ENCODE measurements around the gene BBOX1.

DNA sequence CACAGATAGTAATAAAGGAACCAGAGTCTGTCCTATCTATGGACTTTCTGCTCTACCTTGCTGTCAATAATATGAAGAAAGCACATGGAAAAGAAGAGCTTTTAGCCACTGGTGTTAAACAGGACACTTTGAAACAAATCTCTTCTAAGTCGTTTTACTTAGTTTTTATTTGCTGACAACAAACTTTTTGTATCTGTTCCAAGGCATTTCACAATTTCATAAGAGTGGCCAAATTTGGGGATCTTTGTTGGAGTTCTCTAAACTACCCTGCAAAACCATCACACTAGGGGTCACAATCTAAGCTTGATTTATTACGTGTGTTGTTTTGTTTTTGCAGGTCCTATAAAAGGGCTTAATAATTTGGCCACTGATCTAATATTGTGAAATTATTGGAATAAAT is 54.4 kb downstream of the BBOX1 start:
- no peak for TF ChIP-seq POLR2AphosphoS5 (IDR thresholded peaks at IDR 0.05; ENCODE audit: low read depth, low read length)
- no peak for TF ChIP-seq FOXP2 (optimal IDR thresholded peaks at IDR 0.05; ENCODE audit: borderline replicate concordance, extremely low read depth, extremely low read length, insufficient read depth)
- no peak for TF ChIP-seq TAF1 (IDR thresholded peaks at IDR 0.05; ENCODE audit: borderline replicate concordance, insufficient read depth, low read length)
- no peak for TF ChIP-seq SIN3A (IDR thresholded peaks at IDR 0.05; ENCODE audit: borderline replicate concordance, insufficient read depth, low read length)
